ENCODE results near the gene TAB2.

- TF ChIP-seq CTCF (IDR thresholded peaks at IDR 0.05) (no peak), POLR2A (IDR thresholded peaks at IDR 0.05; ENCODE audit: low read depth) (no peak), EP300 (IDR thresholded peaks at IDR 0.05) (no peak), POLR2AphosphoS5 (IDR thresholded peaks at IDR 0.05) (no peak)
Measured at GRCh38 chr6:149459761-149460160, 142.2 kb downstream of the TAB2 start.

Data from esophagus muscularis mucosa (tissue), 4 donors.